ENCODE data around the gene HIC1. TPM values are rescaled to one million over a fixed set of nuclear protein-coding genes. Genes with fewer than 3 reads are reported as not detected.

The HIC1 gene
- polyA plus RNA-seq, 3 donors: 0.13 to 14.2 (median 0.30) TPM

DNA sequence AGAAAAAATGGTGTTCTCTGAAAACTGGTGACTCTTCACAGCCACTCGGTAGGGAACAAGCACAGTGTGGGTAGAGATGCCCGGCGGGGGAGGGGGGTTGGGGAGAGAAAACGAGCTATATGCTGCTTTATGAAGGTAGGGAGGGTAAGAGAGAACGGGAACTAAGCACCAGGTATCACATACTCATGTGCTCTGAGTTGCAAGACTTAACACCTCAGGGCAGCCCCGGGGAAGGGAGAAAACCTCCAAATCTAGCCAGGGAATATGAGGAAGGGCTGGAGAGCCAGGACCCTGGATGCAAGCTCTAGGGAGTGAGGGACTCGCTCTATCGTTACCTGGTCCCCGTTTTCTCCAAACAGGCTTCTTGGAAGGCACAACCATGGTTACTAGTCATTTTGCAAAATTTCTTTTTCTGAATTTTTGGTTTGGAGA lies 35.3 kb downstream of the HIC1 start:
- intact Hi-C loops (cut with micrococcal nuclease): no loop called here
- H3K79me2 ChIP-seq (ENCODE audit: insufficient read depth, low read length): no peaks in the 10 kb centered on the region
- H3K4me1 ChIP-seq (ENCODE audit: control insufficient read depth in 1 of 2, insufficient read depth in 2 of 2, low read length in 2 of 2): peaks cover 53 to 59% of the 10 kb centered on the region in 2 donors
- peak overlapping the region; percentile 79 for H3K4me2 ChIP-seq (replicated peaks; ENCODE audit: extremely low read depth, low read length, poor library complexity, severe bottlenecking)
- no peak overlapping the region for H2AFZ ChIP-seq (ENCODE audit: insufficient read depth, low read depth, low read length, poor library complexity, severe bottlenecking)
- H3K9me3 Mint-ChIP-seq: peaks cover 0 to 5% (median 0%) of the 10 kb centered on the region in 7 donors
- H3K4me3 Mint-ChIP-seq: peak overlapping the region; percentile 92 to 97
- peak in 1 of 3 donors; percentile 49 for DNase-seq
- WGBS (ENCODE audit: insufficient coverage): no CpG with 5 or more reads among the region's 9 CpGs
- TF ChIP-seq, protein P1, sequence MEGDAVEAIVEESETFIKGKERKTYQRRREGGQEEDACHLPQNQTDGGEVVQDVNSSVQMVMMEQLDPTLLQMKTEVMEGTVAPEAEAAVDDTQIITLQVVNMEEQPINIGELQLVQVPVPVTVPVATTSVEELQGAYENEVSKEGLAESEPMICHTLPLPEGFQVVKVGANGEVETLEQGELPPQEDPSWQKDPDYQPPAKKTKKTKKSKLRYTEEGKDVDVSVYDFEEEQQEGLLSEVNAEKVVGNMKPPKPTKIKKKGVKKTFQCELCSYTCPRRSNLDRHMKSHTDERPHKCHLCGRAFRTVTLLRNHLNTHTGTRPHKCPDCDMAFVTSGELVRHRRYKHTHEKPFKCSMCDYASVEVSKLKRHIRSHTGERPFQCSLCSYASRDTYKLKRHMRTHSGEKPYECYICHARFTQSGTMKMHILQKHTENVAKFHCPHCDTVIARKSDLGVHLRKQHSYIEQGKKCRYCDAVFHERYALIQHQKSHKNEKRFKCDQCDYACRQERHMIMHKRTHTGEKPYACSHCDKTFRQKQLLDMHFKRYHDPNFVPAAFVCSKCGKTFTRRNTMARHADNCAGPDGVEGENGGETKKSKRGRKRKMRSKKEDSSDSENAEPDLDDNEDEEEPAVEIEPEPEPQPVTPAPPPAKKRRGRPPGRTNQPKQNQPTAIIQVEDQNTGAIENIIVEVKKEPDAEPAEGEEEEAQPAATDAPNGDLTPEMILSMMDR (IDR thresholded peaks at IDR 0.05): no peak
- H4K20me1 ChIP-seq (ENCODE audit: insufficient read depth, low read length): no peaks in the 10 kb centered on the region
- peaks cover 0 to 5% of the 10 kb centered on the region in 2 donors for H3K36me3 ChIP-seq (replicated peaks in 1 of 2; ENCODE audit: control insufficient read depth in 1 of 2, insufficient read depth in 2 of 2, low read length in 2 of 2)
- peak overlapping the region; percentile 37 to 83 for H3K27ac ChIP-seq (ENCODE audit: low read depth in 1 of 2, low read length in 2 of 2)
- peaks cover 0 to 6% of the 10 kb centered on the region in 2 donors for H3K27me3 ChIP-seq (ENCODE audit: control insufficient read depth in 2 of 2, insufficient read depth in 2 of 2, low read length in 2 of 2)
- peaks cover 27 to 37% of the 10 kb centered on the region in 2 donors for H3K36me3 Mint-ChIP-seq
- no peak overlapping the region for H3K9ac ChIP-seq (ENCODE audit: insufficient read depth, low read length, poor library complexity, severe bottlenecking)
- peak overlapping the region in 1 of 3 experiments; percentile 74 for H3K4me3 ChIP-seq (replicated peaks in 1 of 3; ENCODE audit: low read depth in 2 of 3, low read length in 3 of 3)
- peaks cover 11 to 28% (median 25%) of the 10 kb centered on the region in 3 donors for H3K27me3 Mint-ChIP-seq (ENCODE audit: low read depth in 3 of 3)
- no peaks in the 10 kb centered on the region for H3K9me3 ChIP-seq (replicated peaks in 1 of 2; ENCODE audit: control insufficient read depth in 1 of 2, insufficient read depth in 1 of 2, low read length in 2 of 2)
- peaks cover 58% of the 10 kb centered on the region for H3K4me1 Mint-ChIP-seq
- peak overlapping the region in 6 of 7 donors; percentile 19 to 96 (median 90) for H3K27ac Mint-ChIP-seq

DNA sequence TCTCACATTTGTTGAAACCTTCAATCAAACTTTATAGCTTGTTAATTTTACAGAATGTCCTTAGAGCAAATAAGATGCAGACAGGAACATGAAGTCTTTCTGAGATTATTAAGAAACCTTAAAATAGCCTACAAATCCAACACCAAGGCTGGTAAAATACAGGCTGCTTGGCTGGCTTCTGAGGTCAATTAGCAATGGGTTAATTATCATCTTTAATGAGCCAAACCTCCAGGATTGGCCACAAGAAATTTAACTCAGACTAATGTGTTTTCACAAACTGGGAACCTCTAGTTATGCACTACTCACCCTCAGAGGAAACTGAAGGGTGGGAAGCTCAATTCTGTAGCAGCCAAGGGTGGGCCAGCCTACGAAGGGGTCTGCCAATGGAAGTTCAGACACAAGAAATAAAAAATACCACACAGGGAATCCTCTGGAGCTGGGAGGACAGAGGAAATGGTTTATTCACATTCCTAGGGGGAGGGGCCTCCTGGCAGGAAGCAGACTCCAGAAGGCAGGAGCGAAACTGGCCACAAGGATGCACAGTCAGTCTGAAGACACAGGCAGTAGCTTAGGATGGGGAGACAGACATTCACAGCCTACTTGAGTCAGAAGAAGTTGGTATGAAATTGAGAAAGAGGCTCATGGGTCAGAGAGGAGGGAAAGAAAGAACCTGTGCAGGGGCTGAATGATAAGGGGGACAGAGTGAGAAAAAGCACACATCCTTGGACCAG lies 36.1 kb downstream of the HIC1 start:
- no peak overlapping the region for H3K4me3 Mint-ChIP-seq
- TF ChIP-seq, protein P1 (IDR thresholded peaks at IDR 0.05): no peak
- peaks cover 23 to 30% of the 10 kb centered on the region in 2 donors for H3K36me3 Mint-ChIP-seq
- no peaks in the 10 kb centered on the region for H3K79me2 ChIP-seq (ENCODE audit: insufficient read depth, low read length)
- peaks cover 50% of the 10 kb centered on the region for H3K4me1 Mint-ChIP-seq
- peak in 1 of 3 donors; percentile 23 for DNase-seq
- peaks cover 46 to 52% of the 10 kb centered on the region in 2 donors for H3K4me1 ChIP-seq (ENCODE audit: control insufficient read depth in 1 of 2, insufficient read depth in 2 of 2, low read length in 2 of 2)
- peak overlapping the region in 1 of 7 donors; percentile 30 for H3K27ac Mint-ChIP-seq
- H3K9me3 ChIP-seq (replicated peaks in 1 of 2; ENCODE audit: control insufficient read depth in 1 of 2, insufficient read depth in 1 of 2, low read length in 2 of 2): no peaks in the 10 kb centered on the region
- 78% methylated on average over 1 of the region's 2 CpGs for WGBS (ENCODE audit: insufficient coverage)
- peaks cover 9 to 22% (median 17%) of the 10 kb centered on the region in 3 donors for H3K27me3 Mint-ChIP-seq (ENCODE audit: low read depth in 3 of 3)
- H3K27me3 ChIP-seq (ENCODE audit: control insufficient read depth in 2 of 2, insufficient read depth in 2 of 2, low read length in 2 of 2): peaks cover 0 to 3% of the 10 kb centered on the region in 2 donors
- intact Hi-C loops (cut with micrococcal nuclease): no loop called here
- H3K4me2 ChIP-seq (replicated peaks; ENCODE audit: extremely low read depth, low read length, poor library complexity, severe bottlenecking): no peak overlapping the region
- no peak overlapping the region for H3K4me3 ChIP-seq (replicated peaks in 1 of 3; ENCODE audit: low read depth in 2 of 3, low read length in 3 of 3)
- H3K9me3 Mint-ChIP-seq: peaks cover 0 to 5% (median 0%) of the 10 kb centered on the region in 7 donors
- no peaks in the 10 kb centered on the region for H3K36me3 ChIP-seq (replicated peaks in 1 of 2; ENCODE audit: control insufficient read depth in 1 of 2, insufficient read depth in 2 of 2, low read length in 2 of 2)
- no peak overlapping the region for H3K27ac ChIP-seq (ENCODE audit: low read depth in 1 of 2, low read length in 2 of 2)
- no peak overlapping the region for H3K9ac ChIP-seq (ENCODE audit: insufficient read depth, low read length, poor library complexity, severe bottlenecking)
- H4K20me1 ChIP-seq (ENCODE audit: insufficient read depth, low read length): no peaks in the 10 kb centered on the region
- H2AFZ ChIP-seq (ENCODE audit: insufficient read depth, low read depth, low read length, poor library complexity, severe bottlenecking): no peak overlapping the region
